Measurements from ENCODE around the gene MMP24OS. TPM values are rescaled to one million over a fixed set of nuclear protein-coding genes. Genes with fewer than 3 reads are reported as not detected.
A peak's percentile ranks its signal among the peaks of the same experiment; 100 is the strongest.
"Not testable (repeated sequence)": the region's sequence is repeated elsewhere in the genome, so short reads cannot be mapped to it uniquely, and the experiment has no call there.

Gene MMP24OS
- polyA plus RNA-seq, 5 donors: 28.2 to 50.9 (median 37.7) TPM

DNA sequence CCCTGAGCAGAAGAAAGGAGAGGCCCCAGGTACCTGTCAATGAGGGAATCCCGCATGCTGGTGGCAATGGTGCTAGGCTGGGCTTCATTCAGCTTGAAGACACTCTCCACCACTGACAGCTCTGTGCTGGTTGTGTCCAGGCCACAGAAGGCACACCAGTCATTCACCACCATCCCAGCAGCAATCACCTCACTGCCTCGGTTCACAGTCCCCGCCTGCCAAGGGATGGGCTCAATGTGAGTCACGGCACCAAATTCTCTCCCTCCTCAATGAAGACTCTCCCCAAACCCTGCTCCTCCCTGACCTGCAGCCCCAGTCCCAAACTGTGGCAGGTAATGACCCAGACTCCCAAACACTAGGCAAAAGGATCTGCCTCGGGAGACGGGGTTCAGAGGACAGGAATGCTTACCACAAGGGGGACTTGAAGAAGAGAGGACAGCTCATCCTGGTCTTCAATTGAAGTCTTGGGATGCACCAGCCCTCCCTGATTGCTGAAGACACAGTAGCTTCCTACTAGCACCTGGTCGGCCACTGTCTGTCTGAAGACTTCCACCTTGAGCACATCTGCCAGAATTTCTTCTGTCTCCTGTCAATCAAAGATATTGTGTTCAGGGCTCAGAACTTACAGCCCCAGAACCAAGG is 1.7 kb upstream of the MMP24OS start:
- no peak for DNase-seq

DNA sequence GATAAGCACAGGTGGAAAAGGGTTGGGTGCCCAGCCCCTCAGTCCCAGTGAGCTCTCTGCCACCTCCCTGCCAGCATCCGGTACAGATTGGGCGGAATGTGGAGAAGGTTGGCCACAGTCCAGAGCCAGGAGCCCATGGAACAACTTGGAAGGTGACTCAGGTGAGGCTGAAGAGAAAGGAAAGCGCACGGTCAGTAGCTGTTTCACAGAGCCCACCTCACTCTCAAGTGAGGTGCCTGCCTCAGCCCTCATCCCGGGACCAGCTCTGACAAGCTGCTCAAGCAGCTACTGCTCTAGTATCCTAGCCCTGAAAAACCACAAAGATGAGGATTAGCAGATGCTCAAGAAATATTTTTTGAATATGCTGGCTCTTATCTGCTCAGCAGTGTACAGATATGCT is 1.1 kb upstream of the MMP24OS start:
- DNase-seq: no peak

DNA sequence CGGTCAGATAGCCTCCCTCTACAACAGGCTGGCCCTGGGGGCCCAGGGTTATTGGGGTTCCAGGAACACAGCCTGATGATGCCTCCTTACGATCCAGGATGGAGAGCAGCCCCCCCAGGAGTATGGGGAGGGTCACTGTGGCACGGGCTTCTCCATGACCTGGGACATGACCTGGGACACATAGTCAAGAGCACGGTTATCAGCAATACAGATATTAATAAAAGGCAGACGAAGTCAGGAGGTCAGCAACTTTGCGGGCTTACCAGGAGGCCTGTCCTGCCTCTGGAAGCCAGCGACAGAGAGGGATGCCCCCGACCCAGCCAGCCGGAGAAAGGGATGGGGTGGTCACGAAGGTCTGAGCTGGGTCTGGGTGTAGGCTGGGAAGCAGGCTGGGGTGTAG is 795 bp downstream of the MMP24OS start:
- no peak for DNase-seq

DNA sequence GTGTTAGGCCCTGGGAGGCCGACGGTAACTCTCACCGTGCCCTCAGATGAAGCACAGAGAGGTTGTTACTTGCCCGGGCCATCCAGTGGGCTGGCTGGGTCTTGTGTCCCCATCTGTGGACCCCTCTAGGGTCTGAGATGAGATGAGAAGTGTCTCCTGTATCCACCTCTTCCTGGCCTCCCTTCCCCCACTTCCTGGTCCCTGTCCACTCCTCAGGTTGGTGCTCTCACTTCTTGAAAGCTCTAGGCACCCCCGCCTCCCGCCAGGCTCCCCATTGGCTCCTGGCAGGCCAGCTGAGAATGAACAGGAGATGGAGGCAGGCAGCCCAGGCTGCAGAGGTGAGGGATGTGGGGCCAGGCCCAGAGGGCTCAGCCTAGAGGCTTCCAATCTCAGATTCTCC is 1.5 kb downstream of the MMP24OS start:
- no peak for DNase-seq

DNA sequence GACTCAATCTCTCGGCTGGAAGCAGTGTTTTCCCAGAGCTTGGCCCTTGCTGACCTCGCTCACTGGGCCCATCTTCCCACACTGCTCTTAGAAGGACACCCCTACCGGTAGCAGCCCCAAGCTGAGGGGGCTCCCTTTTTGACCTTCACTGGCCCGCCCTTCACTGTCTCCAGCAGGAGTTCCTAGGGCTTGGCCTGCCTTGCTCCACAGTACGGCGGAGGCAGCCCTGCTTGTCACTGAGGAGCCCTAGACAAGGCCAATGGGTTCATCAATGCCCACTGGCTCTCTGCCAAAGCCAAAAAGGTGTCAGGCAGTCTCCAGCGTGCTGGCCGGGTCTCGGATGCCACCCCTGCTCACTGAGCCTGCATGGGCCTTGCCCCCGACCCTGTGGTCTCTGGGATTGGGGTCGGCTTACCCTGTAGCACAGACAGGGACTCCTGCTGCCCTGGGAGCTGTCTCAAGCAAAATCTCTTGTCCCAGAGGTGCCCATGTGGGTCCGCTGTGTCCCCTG is 2.1 kb downstream of the MMP24OS start:
- no peak for DNase-seq

DNA sequence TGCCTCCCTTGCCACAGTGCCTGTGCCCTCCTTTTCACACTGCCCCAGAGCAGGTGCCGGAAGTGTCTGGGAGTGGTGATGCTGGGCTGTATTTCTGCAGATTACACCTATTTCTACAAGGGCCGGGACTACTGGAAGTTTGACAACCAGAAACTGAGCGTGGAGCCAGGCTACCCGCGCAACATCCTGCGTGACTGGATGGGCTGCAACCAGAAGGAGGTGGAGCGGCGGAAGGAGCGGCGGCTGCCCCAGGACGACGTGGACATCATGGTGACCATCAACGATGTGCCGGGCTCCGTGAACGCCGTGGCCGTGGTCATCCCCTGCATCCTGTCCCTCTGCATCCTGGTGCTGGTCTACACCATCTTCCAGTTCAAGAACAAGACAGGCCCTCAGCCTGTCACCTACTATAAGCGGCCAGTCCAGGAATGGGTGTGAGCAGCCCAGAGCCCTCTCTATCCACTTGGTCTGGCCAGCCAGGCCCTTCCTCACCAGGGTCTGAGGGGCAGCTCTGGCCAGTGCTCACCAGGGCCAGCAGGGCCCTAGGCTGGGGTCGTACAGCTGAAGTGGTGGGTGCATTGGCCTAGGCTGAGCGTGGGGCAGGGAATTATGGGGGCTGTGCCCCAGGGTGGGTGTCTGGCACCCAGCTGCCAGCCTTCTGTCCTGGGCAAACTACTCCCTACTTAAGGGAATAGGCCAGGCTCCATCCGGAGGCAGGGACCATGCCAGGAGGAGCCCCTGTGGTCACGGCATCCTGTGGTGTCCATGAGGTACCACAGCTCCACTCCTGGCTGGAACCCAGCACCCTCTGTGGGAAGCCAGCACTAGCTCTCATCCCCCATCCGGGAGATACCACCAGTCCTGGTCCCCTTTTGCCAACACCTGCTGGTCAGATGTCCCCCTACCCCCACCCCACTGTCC is 3.5 kb downstream of the MMP24OS start:
- no peak for DNase-seq

DNA sequence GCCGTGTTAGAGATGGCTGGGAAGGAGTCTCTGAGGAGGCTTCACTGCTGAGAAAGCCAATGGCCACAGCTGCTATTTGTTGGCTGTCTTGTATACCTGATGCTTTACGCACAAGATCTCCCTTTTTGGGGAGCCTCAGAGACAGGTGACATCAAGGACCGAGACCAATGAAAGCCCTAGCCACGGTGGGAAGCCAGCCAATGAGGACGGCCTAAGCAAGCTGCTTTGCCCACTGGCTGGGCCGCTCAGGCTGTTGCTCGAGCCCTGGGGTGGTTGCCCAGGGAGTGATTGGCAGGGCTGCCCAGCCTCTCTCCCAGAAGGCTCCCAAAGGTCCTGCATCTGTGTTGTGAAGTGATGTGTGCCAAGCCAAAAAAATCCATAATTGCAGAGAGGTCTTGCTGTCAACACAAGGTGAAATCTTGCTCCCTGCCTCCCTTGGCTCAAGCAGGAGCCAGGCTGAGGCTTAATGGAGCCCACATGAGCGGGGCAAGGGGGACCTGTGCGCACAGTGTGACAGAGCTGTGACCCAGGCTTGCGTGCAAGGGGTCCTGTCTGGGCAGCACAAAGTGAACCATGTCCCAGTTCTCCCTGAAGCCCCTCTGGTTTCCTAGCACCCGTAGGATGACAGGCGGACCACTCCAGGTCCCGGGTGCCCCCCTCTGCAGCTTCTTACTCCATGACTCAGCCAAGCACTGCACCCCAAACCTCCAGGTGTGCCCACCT is 4.3 kb downstream of the MMP24OS start:
- no peak for DNase-seq

DNA sequence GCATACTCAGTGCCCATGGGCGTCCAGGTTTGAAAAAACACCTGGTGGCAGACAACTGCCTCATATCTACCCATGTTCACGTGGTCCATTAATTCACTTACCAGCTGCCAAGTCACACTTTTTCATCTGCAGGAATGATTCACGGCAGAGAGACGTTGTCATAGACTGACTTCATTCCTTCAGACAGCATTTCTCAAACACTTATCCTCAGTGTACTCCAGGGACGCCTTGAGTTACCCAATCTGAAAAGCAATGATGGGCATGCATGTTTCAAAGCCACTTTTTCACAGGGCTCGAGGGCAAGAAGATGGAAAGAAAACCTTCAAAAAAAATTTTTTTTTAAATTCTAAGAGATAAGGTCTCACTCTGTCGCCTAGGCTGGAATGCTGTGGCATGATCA is 6.0 kb downstream of the MMP24OS start:
- DNase-seq: no peak

DNA sequence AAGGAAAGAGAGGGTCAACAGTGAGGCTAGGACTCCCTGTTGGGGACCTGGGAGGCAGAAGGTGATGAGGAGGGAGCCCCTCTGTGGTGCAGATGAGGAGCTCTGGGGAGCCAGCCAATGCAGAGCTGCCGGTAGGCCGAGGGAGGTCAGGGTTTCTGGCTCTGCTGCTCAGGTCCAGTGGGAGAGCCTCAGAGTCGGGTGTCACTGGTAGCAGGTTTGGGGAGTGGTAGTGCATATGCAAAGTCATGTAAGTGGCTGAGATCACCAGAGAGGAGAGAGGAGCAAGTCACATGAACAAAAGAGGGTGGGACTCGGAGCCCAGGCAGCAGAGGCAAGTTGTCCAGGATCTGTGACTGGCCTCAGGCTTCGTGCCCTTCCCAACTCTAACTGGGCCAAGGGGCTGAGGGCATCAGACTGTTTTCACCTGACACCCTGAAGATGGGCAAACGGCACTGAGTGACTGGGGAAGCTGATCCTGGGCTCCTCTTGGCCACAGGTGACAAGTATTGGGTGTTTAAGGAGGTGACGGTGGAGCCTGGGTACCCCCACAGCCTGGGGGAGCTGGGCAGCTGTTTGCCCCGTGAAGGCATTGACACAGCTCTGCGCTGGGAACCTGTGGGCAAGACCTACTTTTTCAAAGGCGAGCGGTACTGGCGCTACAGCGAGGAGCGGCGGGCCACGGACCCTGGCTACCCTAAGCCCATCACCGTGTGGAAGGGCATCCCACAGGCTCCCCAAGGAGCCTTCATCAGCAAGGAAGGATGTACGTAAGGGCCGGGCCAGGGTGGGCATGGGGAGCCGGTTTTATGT is 6.6 kb downstream of the MMP24OS start:
- DNase-seq: no peak

DNA sequence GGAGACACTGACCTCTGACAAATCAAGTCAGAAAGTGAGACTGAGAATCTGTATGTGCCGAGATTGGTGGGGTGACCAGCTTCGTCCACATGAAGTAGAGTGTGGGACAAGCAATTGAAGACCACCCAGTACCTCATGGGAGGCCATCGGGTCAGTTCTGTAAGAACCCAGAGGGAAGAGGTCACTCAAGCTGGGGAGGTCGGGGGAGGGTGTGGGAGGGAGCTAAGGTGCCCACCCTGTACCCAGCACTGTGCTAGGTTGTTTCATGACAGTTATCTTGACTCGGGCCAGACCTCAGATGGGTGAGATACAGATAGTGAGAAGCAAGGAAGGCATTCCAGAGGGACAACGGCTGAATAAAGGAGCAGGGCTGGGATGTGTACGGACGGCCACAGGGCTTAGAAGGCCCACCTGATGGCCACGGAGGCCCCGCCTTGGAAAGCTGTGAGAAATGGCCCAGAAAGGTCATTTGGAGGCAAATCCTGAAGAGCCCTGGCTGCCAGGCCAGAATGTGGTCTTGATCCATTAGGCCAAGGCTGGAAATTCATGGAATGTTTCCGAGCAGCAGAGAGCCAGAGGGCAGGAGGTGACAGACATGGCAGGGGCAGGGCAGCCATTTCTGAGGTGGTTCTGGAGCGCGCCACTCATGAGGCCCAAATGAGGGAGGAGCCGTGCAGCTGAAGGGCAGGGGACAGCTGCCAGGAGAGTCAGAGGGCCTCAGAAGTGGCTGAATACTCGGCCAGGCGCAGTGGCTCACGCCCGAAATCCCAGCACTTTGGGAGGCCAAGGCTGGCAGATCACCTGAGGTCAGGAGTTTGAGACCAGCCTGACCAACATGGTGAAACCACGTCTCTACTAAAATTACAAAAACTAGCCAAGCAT is 7.7 kb downstream of the MMP24OS start:
- no peak for DNase-seq

DNA sequence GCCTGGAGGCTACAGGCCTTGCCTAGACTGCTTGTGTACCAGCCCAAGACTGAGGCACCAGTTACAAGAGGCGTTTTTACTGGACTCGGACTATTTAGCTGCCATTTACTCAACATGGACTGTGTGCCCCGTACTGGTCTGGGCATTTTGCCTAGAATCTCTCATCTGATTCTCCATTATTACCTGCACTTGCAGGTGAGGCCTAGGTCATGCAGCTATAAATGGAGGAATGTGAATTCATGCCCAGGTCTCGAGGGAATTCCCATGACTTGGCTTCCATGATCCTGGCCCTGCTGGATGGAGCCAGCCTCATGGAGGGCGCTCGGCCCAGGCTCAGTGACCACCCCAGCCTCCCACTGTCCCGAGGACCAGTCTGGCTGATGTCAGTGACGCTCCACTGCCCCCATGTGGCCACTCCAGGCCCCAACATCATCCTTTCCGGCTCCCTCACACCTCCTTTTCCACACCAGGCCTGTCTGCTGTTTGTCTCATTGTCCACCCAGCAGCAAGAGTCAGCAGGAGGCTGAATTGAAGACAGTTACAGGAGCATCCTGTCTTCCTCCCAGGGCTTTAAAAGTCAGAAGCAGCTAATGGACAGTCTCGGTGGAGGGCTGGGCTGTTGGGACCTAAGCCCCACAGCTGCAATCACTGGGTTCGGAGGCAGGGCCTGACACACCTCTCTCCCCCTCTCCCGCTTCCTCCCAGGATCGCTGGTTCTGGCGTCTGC is 8.7 kb downstream of the MMP24OS start:
- peak in 1 of 2 donors; percentile 47 for DNase-seq

DNA sequence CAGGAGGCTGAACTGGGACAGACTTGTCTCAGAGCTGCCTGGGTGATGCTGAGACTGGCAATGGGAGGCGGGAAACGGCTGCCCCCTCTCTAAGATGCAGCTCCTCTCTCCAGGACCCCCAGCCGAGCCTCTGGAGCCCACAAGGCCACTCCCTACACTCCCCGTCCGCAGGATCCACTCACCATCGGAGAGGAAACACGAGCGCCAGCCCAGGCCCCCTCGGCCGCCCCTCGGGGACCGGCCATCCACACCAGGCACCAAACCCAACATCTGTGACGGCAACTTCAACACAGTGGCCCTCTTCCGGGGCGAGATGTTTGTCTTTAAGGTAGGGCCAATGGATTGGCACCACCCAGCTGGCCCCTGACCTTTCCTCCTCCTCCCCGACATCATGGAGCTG is 10.8 kb downstream of the MMP24OS start:
- no peak for DNase-seq

DNA sequence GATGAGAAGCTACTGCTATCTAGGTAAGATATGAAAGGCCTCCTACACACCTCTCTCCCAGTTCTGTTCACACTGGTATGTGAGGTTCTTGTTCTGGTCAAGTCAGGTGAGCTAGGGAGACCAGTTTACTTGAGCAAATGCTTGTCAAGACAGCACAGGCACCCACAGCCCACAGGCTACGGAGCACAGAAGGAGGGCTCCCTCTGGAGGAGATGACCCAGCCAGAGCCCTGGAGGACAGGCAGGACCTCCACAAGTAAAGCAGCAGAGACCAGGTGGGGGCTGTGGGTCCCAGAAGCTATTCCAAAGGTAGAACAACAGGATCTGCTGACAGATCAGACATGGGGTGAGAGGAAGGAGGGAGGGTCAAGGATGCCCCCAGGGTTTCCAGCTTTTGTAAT is 13.2 kb downstream of the MMP24OS start:
- no peak for DNase-seq

DNA sequence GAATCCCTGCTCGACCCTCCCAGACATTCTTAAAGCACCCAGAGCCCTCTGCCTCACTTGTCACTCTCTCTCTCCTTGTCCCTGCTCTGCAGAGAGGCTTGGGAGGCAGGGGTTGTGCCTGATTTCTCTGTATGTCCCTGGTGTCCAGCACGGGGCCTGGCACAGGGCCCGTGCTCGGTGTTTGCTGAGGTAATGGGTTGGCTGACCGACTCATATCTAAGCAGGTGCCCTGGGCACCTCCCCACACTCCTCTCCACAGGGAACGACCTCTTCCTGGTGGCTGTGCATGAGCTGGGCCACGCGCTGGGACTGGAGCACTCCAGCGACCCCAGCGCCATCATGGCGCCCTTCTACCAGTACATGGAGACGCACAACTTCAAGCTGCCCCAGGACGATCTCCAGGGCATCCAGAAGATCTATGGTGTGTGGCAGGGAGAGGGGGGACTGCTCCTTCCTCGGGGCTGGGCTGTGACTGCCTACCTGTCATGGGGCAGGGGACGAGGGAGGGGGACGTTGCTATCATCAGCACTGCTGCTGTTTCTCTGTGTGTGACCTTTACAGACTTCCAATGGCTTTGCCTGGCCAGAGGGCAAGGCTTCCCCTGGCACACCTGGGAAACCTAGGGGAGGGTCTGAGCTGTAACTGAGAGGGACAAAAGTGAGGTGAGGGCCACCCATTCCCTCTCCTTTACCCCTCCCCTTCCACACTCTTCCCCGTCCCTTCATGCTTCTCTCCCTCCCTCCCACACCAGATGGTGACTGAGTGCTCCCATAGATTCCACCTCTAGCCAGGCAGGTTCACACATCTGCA is 14.2 kb downstream of the MMP24OS start:
- DNase-seq: no peak

DNA sequence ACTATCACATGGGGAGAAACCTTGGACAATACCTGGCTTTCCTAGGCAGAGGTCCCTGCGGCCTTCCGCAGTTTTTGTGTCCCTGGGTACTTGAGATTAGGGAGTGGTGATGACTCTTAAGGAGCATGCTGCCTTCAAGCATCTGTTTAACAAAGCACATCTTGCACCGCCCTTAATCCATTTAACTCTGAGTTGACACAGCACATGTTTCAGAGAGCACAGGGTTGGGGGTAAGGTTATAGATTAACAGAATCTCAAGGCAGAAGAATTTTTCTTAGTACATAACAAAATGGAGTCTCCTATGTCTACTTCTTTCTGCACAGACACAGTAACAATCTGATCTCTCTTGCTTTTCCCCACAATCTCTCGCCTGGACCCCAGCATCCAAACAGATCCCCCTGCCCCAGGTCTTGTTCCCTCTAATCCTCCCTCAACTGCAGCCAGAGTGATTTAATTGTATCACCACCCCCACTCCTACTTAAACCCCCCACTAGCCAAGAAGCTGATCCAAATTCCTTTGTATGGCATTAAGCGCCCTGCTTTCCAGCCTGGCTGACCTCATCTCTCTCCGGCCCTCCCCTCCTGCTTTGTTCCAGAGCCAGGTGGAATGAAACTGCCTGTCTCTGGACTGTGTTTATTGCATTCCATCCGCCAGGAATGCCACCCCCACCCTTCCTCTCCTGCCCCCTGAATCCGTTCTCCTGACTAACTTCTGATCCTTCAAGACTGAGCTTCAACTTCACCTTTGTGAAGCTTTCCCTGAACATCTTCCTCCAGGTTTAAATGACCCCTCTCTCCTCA is 15.0 kb downstream of the MMP24OS start:
- DNase-seq: peak; percentile 47 to 54

DNA sequence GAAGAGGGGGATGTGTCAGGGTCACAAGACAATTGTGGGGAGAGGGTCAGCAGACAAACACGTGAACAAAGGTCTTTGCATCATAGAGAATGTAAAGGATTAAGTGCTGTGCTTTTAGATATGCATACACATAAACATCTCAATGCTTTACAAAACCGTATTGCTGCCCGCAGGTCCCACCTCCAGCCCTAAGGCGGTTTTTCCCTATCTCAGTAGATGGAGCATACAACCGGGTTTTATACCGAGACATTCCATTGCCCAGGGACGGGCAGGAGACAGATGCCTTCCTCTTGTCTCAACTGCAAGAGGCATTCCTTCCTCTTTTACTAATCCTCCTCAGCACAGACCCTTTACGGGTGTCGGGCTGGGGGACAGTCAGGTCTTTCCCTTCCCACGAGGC is 15.6 kb downstream of the MMP24OS start:
- not testable (repeated sequence) for DNase-seq

DNA sequence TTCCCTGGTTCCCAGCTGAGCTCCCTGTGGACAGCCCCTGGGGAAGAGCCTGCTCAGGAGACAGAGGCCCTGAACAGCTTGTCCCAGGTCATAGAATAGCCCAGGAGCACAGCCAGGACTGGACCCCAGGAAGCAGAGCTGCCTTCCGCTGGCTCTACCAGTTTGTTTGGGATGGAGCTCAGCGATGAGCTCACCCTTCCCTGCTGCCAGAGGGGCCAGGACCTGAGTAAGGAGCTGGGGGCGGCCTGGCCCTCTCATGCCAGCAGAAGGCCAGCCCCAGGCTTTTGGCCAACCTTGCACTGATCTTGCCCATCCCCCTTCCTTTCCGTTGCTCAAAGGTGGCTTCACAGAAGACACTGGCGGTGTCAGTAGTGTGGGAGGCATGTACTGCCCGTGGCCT is 17.5 kb downstream of the MMP24OS start:
- DNase-seq: no peak

Data from right lung (tissue), 5 donors.